GM12878 (cell line): ENCODE measurements around the gene UBASH3B. TPM values are rescaled to one million over a fixed set of nuclear protein-coding genes. Genes with fewer than 3 reads are reported as not detected.

Source experiments
- ATAC-seq: fragments of 200-7000 bp; cut with Tn5 transposase; 3 replicates; pipeline ENCODE4 v1.9.1; 2020; ENCODE audit warnings: mild to moderate bottlenecking, moderate library complexity
- BruUV-seq: library from RNA; stranded (reverse); fragments of 400-500 nt; replicated peaks from 2 replicates; lab custom pipeline; 2021; lab: Mats Ljungman, UMichigan
- CTCF ChIA-PET: fragments of 300-600 bp; sonication (Branson Sonifier 250); formaldehyde crosslinking; extraction: SDS; loops from one replicate; lab custom pipeline; 2021; ENCODE audit warnings: inconsistent platforms; lab: Yijun Ruan, JAX
- POLR2A ChIA-PET: fragments of 350-600 bp; formaldehyde crosslinking; extraction: SDS; loops from one replicate; lab custom pipeline; 2021; ENCODE audit warnings: inconsistent platforms; lab: Charles Lee
- RAD21 ChIA-PET: fragments of 300-600 bp; sonication (Branson Sonifier 250); formaldehyde crosslinking; loops from one replicate; lab custom pipeline; 2023; ENCODE audit warnings: antibody characterized with exemption; ENCODE audit not compliant: unreplicated experiment; lab: Charles Lee
- SMC1A ChIA-PET: fragments of 300-600 bp; sonication (Branson Sonifier 250); formaldehyde crosslinking; loops from one replicate; lab custom pipeline; 2023; ENCODE audit not compliant: unreplicated experiment, uncharacterized antibody; lab: Charles Lee
- DNase-seq: peaks from one replicate; pipeline ENCODE4 v3.0.0-alpha.2; 2011; ENCODE audit warnings: low read depth, low spot score
- FAIRE-seq: peaks from 3 replicates; lab custom pipeline; 2011; peaks lifted over from hg19 to GRCh38; lab: Jason Lieb, UNC
- H2AFZ ChIP-seq: 2 replicates; pipeline ENCODE4 v1.6.0; 2011; ENCODE audit warnings: low read depth, low read length, control low read depth; ENCODE audit not compliant: control insufficient read depth
- H3K27ac ChIP-seq: 2 replicates; pipeline ENCODE4 v1.5.1; 2011; ENCODE audit warnings: control low read depth; ENCODE audit not compliant: control insufficient read depth, insufficient read depth
- H3K27me3 ChIP-seq, 2 experiments: replicated peaks in 1 of 2; 2 replicates each; pipeline versions ENCODE4 v1.6.0 to v1.6.1; 2011; ENCODE audit warnings: low read length in 1 of 2; ENCODE audit not compliant: control insufficient read depth in 2 of 2, insufficient read depth in 2 of 2
- H3K36me3 ChIP-seq, 2 experiments: 2 replicates each; pipeline ENCODE4 v1.5.1; 2011; ENCODE audit warnings: low read length in 1 of 2; ENCODE audit not compliant: control insufficient read depth in 2 of 2, insufficient read depth in 2 of 2
- H3K4me1 ChIP-seq: 2 replicates; pipeline ENCODE4 v1.6.1; 2011; ENCODE audit warnings: mild to moderate bottlenecking, low read length, moderate library complexity, mixed read lengths; ENCODE audit not compliant: control insufficient read depth, insufficient read depth
- H3K4me2 ChIP-seq: 2 replicates; pipeline ENCODE4 v1.6.0; 2011; ENCODE audit warnings: control low read depth; ENCODE audit not compliant: control insufficient read depth, insufficient read depth
- H3K4me3 ChIP-seq: fragments of 200-600 bp; sonication (generic); 2 replicates; pipeline ENCODE4 v1.5.1; 2016
- H3K79me2 ChIP-seq: 2 replicates; pipeline ENCODE4 v1.6.0; 2011; ENCODE audit warnings: low read length; ENCODE audit not compliant: control insufficient read depth, insufficient read depth
- H3K9ac ChIP-seq: 2 replicates; pipeline ENCODE4 v1.8.0; 2011; ENCODE audit warnings: low read length, control low read depth, mixed read lengths; ENCODE audit not compliant: control insufficient read depth, insufficient read depth
- H3K9me3 ChIP-seq: replicated peaks from 3 replicates; pipeline ENCODE4 v1.5.1; 2011; ENCODE audit warnings: mild to moderate bottlenecking, low read length; ENCODE audit not compliant: control insufficient read depth, insufficient read depth
- H4K20me1 ChIP-seq: 2 replicates; pipeline ENCODE4 v1.6.0; 2011; ENCODE audit not compliant: control insufficient read depth, insufficient read depth
- CBX5 ChIP-seq: sonication (generic); IDR thresholded peaks from 2 replicates; pipeline ENCODE4 v1.6.1; 2016; ENCODE audit warnings: low read depth, moderate library complexity, mild to moderate bottlenecking, inconsistent platforms
- EGR1 ChIP-seq, 2 experiments: IDR thresholded peaks; 1 replicate in 1 of 2; 2 replicates in 1 of 2; pipeline ENCODE4 v1.6.1; 2011 to 2012; ENCODE audit warnings: low read depth in 2 of 2, low read length in 2 of 2, borderline replicate concordance in 1 of 2, mild to moderate bottlenecking in 1 of 2, moderate library complexity in 1 of 2
- HDAC2 ChIP-seq: fragments of 200-600 bp; sonication (generic); IDR thresholded peaks from 2 replicates; pipeline ENCODE4 v1.6.1; 2017
- PAX8 ChIP-seq: fragments of 450-650 bp; IDR thresholded peaks from 2 replicates; pipeline ENCODE4 v1.6.1; 2017; ENCODE audit warnings: mild to moderate bottlenecking, moderate library complexity
- STAT3 ChIP-seq: IDR thresholded peaks from 2 replicates; pipeline ENCODE4 v1.6.1; 2011; ENCODE audit warnings: low read depth, low read length, improper control_type of control experiment
- SUZ12 ChIP-seq: fragments of 200-600 bp; sonication (generic); IDR thresholded peaks from one replicate; pipeline ENCODE4 v1.6.1; 2018; ENCODE audit warnings: antibody characterized with exemption, mild to moderate bottlenecking; ENCODE audit not compliant: unreplicated experiment
- TCF12 ChIP-seq: IDR thresholded peaks from 2 replicates; pipeline ENCODE4 v1.6.1; 2011; ENCODE audit warnings: low read depth, mild to moderate bottlenecking, low read length
- TCF3 ChIP-seq: IDR thresholded peaks from 2 replicates; pipeline ENCODE4 v1.6.1; 2012; ENCODE audit warnings: low read depth, mild to moderate bottlenecking, low read length, borderline replicate concordance; ENCODE audit not compliant: insufficient read depth
- YBX1 ChIP-seq: fragments of 450-650 bp; IDR thresholded peaks from 2 replicates; pipeline ENCODE4 v1.6.1; 2016; ENCODE audit warnings: antibody characterized with exemption
- ZNF207 ChIP-seq: fragments of 450-650 bp; IDR thresholded peaks from 2 replicates; pipeline ENCODE4 v1.6.1; 2014; ENCODE audit warnings: antibody characterized with exemption, mild to moderate bottlenecking, borderline replicate concordance
- ZZZ3 ChIP-seq: IDR thresholded peaks from 2 replicates; pipeline ENCODE4 v1.6.1; 2011; ENCODE audit warnings: low read depth; ENCODE audit not compliant: control insufficient read depth, insufficient read length
- WGBS: methylation state at CpG from one replicate; pipeline ENCODE4 v1.1.6; 2016; ENCODE audit warnings: low lambda C conversion rate; ENCODE audit not compliant: insufficient replicate concordance, insufficient coverage; ENCODE audit errors: missing lambda C conversion rate; 5-methylcytosine and 5-hydroxymethylcytosine counted together
- in situ Hi-C: fragments of 300-500 bp; cut with MboI; formaldehyde crosslinking; loops from 9 replicates; pipeline ENCODE4 v1.14.3; 2018; ENCODE audit warnings: mixed read lengths
- intact Hi-C: fragments of 100-400 bp; cut with micrococcal nuclease; formaldehyde crosslinking; loops from one replicate; pipeline ENCODE4 v1.14.2; 2022; ENCODE audit not compliant: unreplicated experiment
- polyA plus RNA-seq, 11 experiments: library from polyadenylated mRNA; depleted of rRNA in 4 of 11; unstranded in 6 of 11; stranded (reverse) in 5 of 11; fragments of >200 nt; fragmentation: Nextera tagmentation in 4 of 11; fragmentation: Illumina TruSeq in 1 of 11; extraction: Ambion mirVana in 4 of 11; extraction: Trizol in 1 of 11; gene quantifications; 1 replicate in 1 of 11; 2 replicates in 10 of 11; pipeline versions ENCODE4 v1.2.1 to v1.2.3, GENCODE V29; 2011 to 2016; ENCODE audit warnings: inconsistent platforms in 2 of 11, missing spikeins in 2 of 11, low read depth in 1 of 11
- total RNA-seq, 4 experiments: library from RNA; depleted of rRNA in 3 of 4; stranded (reverse); fragments of >200 nt in 3 of 4; fragmentation: Illumina TruSeq in 1 of 4; extraction: Trizol in 1 of 4; gene quantifications; 2 replicates each; pipeline versions ENCODE4 v1.2.1 to v1.2.3, GENCODE V29; 2013 to 2021
- TF ChIP-seq, protein P1 (sequence below): fragments of 450-650 bp; IDR thresholded peaks from 2 replicates; pipeline ENCODE4 v1.6.1; 2016; ENCODE audit warnings: mild to moderate bottlenecking
- TF ChIP-seq, protein P2 (sequence below): IDR thresholded peaks from 2 replicates; pipeline ENCODE4 v1.6.1; 2012; ENCODE audit warnings: improper control_type of control experiment, low read depth, low read length; ENCODE audit not compliant: insufficient replicate concordance
- TF ChIP-seq, protein P3 (sequence below): fragments of 450-650 bp; IDR thresholded peaks from 2 replicates; pipeline ENCODE4 v1.6.1; 2017; ENCODE audit warnings: borderline replicate concordance

Gene UBASH3B
- total and polyA plus RNA-seq, 10 of the 15 experiments (the other 5 are each of a cell fraction or from before 2014, with no cell fraction given), result 0.18 to 3.3 (median 0.57) TPM

DNA sequence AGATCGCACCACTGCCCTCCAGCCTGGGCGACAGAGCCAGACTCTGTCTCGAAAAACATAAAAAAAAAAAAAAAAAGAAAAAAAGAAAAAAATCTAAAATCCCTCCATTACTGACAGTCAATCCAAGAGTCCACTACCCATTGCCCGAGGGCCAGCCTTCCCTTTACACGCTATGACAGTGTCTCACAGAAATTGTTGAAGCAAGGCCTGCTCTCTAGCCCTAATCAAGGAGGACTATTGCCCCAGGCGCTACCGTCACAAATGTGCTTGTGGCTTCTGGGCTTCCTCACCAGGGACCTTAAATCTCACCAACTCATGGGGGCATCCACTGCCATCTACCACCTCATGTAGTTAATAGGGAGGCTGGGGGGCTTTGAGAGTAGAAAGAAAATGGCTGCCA lies 49.9 kb downstream of the UBASH3B start:
- 45% methylated on average over 7 of the region's 7 CpGs for WGBS
- Histone ChIP-seq H3K4me2 (no peak overlapping the region), H3K9me3 (no peaks in the 10 kb centered on the region), H3K36me3 (no peaks in the 10 kb centered on the region), H3K27me3 (peaks cover 0 to 4% of the 10 kb centered on the region in 2 experiments; a peak in 2 of 4 replicates), H3K27ac (no peak overlapping the region), H3K4me3 (no peak overlapping the region), H3K79me2 (no peaks in the 10 kb centered on the region), H3K9ac (no peak overlapping the region), H2AFZ (no peak overlapping the region), H4K20me1 (no peaks in the 10 kb centered on the region), H3K4me1 (no peaks in the 10 kb centered on the region)
- no peak for ATAC-seq
- in situ Hi-C loops (no loop called here), intact Hi-C loops (no loop called here)
- POLR2A ChIA-PET, result interaction anchor here (0.7 kb wide), 1 partner anchor 111 kb away, joined by 3 read pairs; no protein-coding TSS in a partner anchor
- DNase-seq, result no peak
- TF ChIP-seq TCF3, result no peak
- no peak for TF ChIP-seq STAT3
- TF ChIP-seq ZNF207, result no peak
- TF ChIP-seq, protein P1, sequence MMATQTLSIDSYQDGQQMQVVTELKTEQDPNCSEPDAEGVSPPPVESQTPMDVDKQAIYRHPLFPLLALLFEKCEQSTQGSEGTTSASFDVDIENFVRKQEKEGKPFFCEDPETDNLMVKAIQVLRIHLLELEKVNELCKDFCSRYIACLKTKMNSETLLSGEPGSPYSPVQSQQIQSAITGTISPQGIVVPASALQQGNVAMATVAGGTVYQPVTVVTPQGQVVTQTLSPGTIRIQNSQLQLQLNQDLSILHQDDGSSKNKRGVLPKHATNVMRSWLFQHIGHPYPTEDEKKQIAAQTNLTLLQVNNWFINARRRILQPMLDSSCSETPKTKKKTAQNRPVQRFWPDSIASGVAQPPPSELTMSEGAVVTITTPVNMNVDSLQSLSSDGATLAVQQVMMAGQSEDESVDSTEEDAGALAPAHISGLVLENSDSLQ, result no peak
- TF ChIP-seq ZZZ3, result no peak
- TF ChIP-seq HDAC2, result no peak
- TF ChIP-seq EGR1 (IDR thresholded peaks at IDR 0.05; ENCODE audit: borderline replicate concordance in 1 of 2, low read depth in 2 of 2, low read length in 2 of 2), result no peak
- no peak for TF ChIP-seq CBX5
- no peak for TF ChIP-seq TCF12
- no peak for TF ChIP-seq SUZ12
- TF ChIP-seq, protein P2, sequence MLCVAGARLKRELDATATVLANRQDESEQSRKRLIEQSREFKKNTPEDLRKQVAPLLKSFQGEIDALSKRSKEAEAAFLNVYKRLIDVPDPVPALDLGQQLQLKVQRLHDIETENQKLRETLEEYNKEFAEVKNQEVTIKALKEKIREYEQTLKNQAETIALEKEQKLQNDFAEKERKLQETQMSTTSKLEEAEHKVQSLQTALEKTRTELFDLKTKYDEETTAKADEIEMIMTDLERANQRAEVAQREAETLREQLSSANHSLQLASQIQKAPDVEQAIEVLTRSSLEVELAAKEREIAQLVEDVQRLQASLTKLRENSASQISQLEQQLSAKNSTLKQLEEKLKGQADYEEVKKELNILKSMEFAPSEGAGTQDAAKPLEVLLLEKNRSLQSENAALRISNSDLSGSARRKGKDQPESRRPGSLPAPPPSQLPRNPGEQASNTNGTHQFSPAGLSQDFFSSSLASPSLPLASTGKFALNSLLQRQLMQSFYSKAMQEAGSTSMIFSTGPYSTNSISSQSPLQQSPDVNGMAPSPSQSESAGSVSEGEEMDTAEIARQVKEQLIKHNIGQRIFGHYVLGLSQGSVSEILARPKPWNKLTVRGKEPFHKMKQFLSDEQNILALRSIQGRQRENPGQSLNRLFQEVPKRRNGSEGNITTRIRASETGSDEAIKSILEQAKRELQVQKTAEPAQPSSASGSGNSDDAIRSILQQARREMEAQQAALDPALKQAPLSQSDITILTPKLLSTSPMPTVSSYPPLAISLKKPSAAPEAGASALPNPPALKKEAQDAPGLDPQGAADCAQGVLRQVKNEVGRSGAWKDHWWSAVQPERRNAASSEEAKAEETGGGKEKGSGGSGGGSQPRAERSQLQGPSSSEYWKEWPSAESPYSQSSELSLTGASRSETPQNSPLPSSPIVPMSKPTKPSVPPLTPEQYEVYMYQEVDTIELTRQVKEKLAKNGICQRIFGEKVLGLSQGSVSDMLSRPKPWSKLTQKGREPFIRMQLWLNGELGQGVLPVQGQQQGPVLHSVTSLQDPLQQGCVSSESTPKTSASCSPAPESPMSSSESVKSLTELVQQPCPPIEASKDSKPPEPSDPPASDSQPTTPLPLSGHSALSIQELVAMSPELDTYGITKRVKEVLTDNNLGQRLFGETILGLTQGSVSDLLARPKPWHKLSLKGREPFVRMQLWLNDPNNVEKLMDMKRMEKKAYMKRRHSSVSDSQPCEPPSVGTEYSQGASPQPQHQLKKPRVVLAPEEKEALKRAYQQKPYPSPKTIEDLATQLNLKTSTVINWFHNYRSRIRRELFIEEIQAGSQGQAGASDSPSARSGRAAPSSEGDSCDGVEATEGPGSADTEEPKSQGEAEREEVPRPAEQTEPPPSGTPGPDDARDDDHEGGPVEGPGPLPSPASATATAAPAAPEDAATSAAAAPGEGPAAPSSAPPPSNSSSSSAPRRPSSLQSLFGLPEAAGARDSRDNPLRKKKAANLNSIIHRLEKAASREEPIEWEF, result no peak
- TF ChIP-seq PAX8, result no peak
- TF ChIP-seq YBX1, result no peak
- TF ChIP-seq, protein P3, sequence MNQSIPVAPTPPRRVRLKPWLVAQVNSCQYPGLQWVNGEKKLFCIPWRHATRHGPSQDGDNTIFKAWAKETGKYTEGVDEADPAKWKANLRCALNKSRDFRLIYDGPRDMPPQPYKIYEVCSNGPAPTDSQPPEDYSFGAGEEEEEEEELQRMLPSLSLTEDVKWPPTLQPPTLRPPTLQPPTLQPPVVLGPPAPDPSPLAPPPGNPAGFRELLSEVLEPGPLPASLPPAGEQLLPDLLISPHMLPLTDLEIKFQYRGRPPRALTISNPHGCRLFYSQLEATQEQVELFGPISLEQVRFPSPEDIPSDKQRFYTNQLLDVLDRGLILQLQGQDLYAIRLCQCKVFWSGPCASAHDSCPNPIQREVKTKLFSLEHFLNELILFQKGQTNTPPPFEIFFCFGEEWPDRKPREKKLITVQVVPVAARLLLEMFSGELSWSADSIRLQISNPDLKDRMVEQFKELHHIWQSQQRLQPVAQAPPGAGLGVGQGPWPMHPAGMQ, result no peak
- no peak for FAIRE-seq
- SMC1A ChIA-PET, result no interaction called here
- CTCF ChIA-PET, result interaction anchor here (0.7 kb wide), 1 partner anchor 1642 kb away, joined by 4 read pairs; no protein-coding TSS in a partner anchor
- no TSS peak for BruUV-seq
- RAD21 ChIA-PET, result no interaction called here
